Measurements from ENCODE around the gene NPC1. TPM values are rescaled to one million over a fixed set of nuclear protein-coding genes. Genes with fewer than 3 reads are reported as not detected.

The NPC1 gene
- total RNA-seq, 2 experiments from 2014 or later: 21.6 to 29.2 TPM

- Mint-ChIP-seq H3K27me3 (no peaks in the 10 kb centered on the region), H3K9me3 (ENCODE audit: low read depth) (no peaks in the 10 kb centered on the region), H3K27ac (no peak overlapping the region), H3K4me1 (peaks cover 12% of the 10 kb centered on the region), H3K4me3 (no peak overlapping the region), H3K36me3 (ENCODE audit: low read depth) (peaks cover 50% of the 10 kb centered on the region)
- ChIA-PET POLR2A (no interaction called here), CTCF (interaction anchor here (0.6 to 0.9 kb wide), 2 partner anchors 9 to 16 kb away, joined by 3 read pairs; no protein-coding TSS in a partner anchor)
- no peak for ATAC-seq
- intact Hi-C loops (cut with DNase I, micrococcal nuclease): no loop called here
- no peak for DNase-seq
Observed at GRCh38 chr18:23532848-23533247, 53.5 kb downstream of the NPC1 start.

GRCh38 chr18:23531912-23532311 lies 54.4 kb downstream of the NPC1 start:
- intact Hi-C loops (cut with DNase I, micrococcal nuclease): no loop called here
- no peak overlapping the region for H3K4me3 Mint-ChIP-seq
- no peak for ATAC-seq
- CTCF ChIA-PET: interaction anchor here (1.9 kb wide), 1 partner anchor 9 kb away, joined by 7 read pairs; no protein-coding TSS in a partner anchor
- H3K36me3 Mint-ChIP-seq (ENCODE audit: low read depth): peaks cover 49% of the 10 kb centered on the region
- DNase-seq: no peak
- H3K4me1 Mint-ChIP-seq: peaks cover 12% of the 10 kb centered on the region
- H3K27ac Mint-ChIP-seq: peak overlapping the region; percentile 23
- H3K27me3 Mint-ChIP-seq: no peaks in the 10 kb centered on the region
- no peaks in the 10 kb centered on the region for H3K9me3 Mint-ChIP-seq (ENCODE audit: low read depth)
- POLR2A ChIA-PET: interaction anchor here (0.6 to 0.8 kb wide), 2 partner anchors 10 to 30 kb away, joined by 3 read pairs; no protein-coding TSS in a partner anchor

DNA sequence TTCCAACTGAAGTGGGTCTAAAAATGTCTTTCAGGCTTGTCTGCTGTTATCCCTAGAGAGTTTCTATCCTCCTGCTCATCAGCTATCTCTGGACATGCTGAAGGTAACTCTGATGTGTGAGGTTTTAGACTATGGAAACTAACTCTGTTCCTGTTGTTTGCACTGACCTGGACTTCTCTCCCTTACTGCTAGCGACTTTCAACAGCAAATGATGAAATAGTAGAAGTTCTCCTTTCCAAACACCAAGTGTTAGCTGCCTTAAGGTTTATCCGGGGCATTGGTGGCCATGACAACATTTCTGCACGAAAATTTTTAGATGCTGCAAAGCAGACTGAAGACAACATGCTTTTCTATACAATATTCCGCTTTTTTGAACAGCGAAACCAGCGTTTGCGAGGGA lies 56.1 kb downstream of the NPC1 start:
- Mint-ChIP-seq H3K4me3 (no peak overlapping the region), H3K9me3 (ENCODE audit: low read depth) (no peaks in the 10 kb centered on the region), H3K4me1 (peaks cover 12% of the 10 kb centered on the region), H3K36me3 (ENCODE audit: low read depth) (peaks cover 45% of the 10 kb centered on the region), H3K27me3 (no peaks in the 10 kb centered on the region), H3K27ac (peak overlapping the region; percentile 8)
- intact Hi-C loops (cut with DNase I, micrococcal nuclease): no loop called here
- ChIA-PET POLR2A (interaction anchor here (0.5 to 0.8 kb wide), 2 partner anchors 55 to 88 kb away, joined by 3 to 10 read pairs; no protein-coding TSS in a partner anchor), CTCF (interaction anchor here (0.6 to 1.1 kb wide), 2 partner anchors 14 to 274 kb away, joined by 3 read pairs; no protein-coding TSS in a partner anchor)
- DNase-seq (no peak), ATAC-seq (no peak)

DNA sequence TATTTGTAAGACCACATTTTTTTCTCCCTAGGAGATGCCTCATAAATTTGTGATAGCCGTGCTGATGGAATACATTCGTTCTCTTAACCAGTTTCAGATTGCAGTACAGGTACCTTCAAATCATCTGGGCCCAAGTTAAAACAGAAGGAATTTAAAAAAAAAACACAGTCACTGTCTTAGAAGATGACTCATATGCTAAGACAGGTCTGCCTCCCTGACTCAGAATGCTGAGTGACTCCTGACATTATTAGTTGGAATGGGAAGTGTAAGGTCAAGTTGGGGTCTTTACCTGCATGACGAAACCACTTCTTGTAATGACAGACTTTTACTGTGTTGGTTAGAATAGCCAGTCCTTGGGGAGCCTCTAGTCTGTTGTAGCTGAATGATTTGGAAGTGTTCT lies 56.7 kb downstream of the NPC1 start:
- ATAC-seq: peak; percentile 91
- no peaks in the 10 kb centered on the region for H3K27me3 Mint-ChIP-seq
- ChIA-PET POLR2A (interaction anchor here (0.5 kb wide), 1 partner anchor 89 kb away, joined by 10 read pairs; no protein-coding TSS in a partner anchor), CTCF (interaction anchor here (0.6 to 1.1 kb wide), 2 partner anchors 14 to 273 kb away, joined by 3 read pairs; no protein-coding TSS in a partner anchor)
- peak overlapping the region; percentile 8 for H3K27ac Mint-ChIP-seq
- peak; percentile 15 for DNase-seq
- peaks cover 45% of the 10 kb centered on the region for H3K36me3 Mint-ChIP-seq (ENCODE audit: low read depth)
- intact Hi-C loops (cut with DNase I, micrococcal nuclease): no loop called here
- H3K4me3 Mint-ChIP-seq: no peak overlapping the region
- no peaks in the 10 kb centered on the region for H3K9me3 Mint-ChIP-seq (ENCODE audit: low read depth)
- peaks cover 12% of the 10 kb centered on the region for H3K4me1 Mint-ChIP-seq

- no peak for DNase-seq
- H3K27ac Mint-ChIP-seq: peak overlapping the region; percentile 8
- POLR2A ChIA-PET: no interaction called here
- H3K9me3 Mint-ChIP-seq (ENCODE audit: low read depth): no peaks in the 10 kb centered on the region
- no peaks in the 10 kb centered on the region for H3K27me3 Mint-ChIP-seq
- H3K4me1 Mint-ChIP-seq: peaks cover 14% of the 10 kb centered on the region
- ATAC-seq: no peak
- H3K4me3 Mint-ChIP-seq: no peak overlapping the region
- peaks cover 50% of the 10 kb centered on the region for H3K36me3 Mint-ChIP-seq (ENCODE audit: low read depth)
- intact Hi-C loops (cut with DNase I, micrococcal nuclease): no loop called here
- CTCF ChIA-PET: interaction anchor here (1.0 to 1.7 kb wide), 3 partner anchors 13 to 27 kb away, joined by 3 to 4 read pairs (median 3); no protein-coding TSS in a partner anchor
Observed at GRCh38 chr18:23528580-23529472, 57.5 kb downstream of the NPC1 start.

DNA sequence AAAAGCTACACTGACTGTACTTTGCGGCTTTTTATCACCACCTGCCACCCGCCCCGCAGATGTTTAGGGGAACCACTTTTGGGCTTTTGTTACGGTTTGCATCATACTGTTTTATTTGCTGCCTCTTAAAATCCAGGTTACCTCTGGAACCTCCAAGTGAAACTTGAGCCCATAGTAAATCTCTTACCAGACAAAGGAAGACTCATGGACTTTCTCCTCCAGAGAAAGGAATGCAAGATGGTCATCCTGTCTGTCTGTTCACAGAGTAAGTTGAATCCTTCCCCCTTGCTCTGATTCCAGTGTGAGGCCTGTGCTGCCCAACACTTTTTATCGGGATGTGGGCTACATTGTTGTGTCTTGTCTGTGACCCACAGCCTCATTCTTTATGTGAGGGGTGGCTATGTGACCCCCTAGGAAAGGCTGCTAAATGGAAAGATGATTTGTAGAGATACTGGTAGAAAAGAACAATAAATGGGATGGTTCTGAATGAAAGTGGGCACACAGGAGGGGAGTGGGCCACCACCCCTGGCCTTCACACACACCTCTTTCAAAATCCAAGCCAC lies 59.7 kb downstream of the NPC1 start:
- no peak overlapping the region for H3K4me3 Mint-ChIP-seq
- no peaks in the 10 kb centered on the region for H3K27me3 Mint-ChIP-seq
- H3K9me3 Mint-ChIP-seq (ENCODE audit: low read depth): no peaks in the 10 kb centered on the region
- DNase-seq: no peak
- ATAC-seq: no peak
- H3K4me1 Mint-ChIP-seq: peaks cover 18% of the 10 kb centered on the region
- ChIA-PET CTCF (interaction anchor here (1.0 kb wide), 1 partner anchor 11 kb away, joined by 6 read pairs; no protein-coding TSS in a partner anchor), POLR2A (no interaction called here)
- intact Hi-C loops (cut with DNase I, micrococcal nuclease): no loop called here
- H3K27ac Mint-ChIP-seq: no peak overlapping the region
- H3K36me3 Mint-ChIP-seq (ENCODE audit: low read depth): peaks cover 48% of the 10 kb centered on the region

DNA sequence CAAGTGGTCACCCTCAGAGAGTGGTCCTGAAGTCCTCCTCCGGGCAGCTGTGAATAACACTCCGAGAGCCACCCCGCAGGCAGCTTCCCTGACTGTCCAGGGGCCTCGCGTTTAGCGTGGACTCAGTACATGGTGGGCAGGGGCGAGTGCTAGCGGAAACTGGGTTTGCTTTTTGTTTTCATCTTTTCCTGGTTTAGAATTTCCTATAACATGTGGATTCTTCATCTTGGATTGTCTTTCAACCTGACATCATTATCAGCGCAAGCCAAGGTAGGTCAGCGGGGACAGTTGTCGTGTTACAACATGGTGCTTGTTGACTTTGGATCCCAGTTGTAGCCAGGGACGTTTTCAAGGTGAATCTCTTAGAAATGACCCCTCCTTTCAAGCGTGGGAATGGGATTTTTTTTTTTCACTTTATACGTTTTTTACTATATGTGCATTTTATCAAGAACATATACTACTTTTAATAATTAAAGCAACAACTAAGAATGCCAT lies 62.0 kb downstream of the NPC1 start:
- ATAC-seq: no peak
- no peak for DNase-seq
- ChIA-PET POLR2A (no interaction called here), CTCF (interaction anchor here (1.3 kb wide), 1 partner anchor 9 kb away, joined by 3 read pairs; no protein-coding TSS in a partner anchor)
- Mint-ChIP-seq H3K9me3 (ENCODE audit: low read depth) (no peaks in the 10 kb centered on the region), H3K4me3 (no peak overlapping the region), H3K27me3 (no peaks in the 10 kb centered on the region), H3K27ac (no peak overlapping the region), H3K36me3 (ENCODE audit: low read depth) (peaks cover 49% of the 10 kb centered on the region), H3K4me1 (peaks cover 7% of the 10 kb centered on the region)
- intact Hi-C loops (cut with DNase I, micrococcal nuclease): no loop called here

DNA sequence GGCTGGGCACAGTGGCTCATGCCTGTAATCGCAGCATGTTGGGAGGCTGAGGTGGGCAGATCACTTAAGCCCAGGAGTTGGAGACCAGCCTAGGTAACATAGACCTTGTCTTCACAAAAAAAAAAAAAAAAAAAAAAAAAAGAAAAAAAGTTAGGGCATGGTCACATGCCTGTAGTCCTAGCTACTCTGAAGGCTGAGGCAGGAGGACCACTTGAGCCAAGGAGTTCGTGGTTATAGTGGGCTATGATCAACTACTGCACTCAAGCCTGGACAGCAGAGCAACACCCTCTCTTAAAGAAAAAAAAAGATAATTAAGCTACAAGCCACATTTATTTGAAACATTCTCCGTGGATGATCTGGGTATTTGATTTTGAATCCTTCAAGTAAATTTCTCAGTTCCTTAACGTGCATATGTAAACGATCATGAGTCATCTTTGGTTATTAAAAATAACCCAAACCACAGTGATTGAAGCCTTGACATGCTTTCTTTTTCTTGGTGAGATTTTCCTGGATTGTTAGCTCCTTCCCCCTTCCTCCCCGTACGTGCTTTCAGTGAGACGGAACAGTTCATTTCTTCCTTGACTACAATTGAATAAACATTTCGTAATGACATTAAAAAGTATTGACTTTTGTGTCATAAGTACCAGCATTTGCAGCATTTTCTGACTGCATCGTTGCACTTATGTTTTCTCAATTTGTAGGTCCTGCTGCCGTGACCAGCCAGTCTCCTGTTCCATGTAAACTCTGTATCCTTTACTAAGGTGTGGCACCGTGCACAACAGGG lies 62.7 kb downstream of the NPC1 start:
- POLR2A ChIA-PET: no interaction called here

DNA sequence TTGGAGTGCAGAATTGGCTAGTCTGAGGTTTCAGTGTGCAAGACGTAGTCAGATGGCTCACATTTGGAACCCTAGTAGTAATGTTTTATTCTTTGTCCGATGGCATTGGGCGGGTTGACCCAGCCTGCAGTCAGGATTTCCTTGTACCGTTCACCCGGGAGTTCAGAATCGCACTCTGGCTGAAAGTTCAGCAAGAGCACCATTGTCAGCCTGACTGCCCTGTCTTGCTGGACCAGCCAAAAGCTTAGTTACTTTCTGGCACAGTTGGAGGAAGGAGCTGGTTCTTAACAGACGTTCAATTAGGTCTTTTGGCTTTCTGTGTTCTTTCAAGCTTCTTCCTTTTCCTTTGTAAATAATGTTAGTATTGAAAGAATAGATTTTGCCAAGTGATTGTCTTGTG lies 64.4 kb downstream of the NPC1 start:
- H3K36me3 Mint-ChIP-seq (ENCODE audit: low read depth): peaks cover 49% of the 10 kb centered on the region

More for the DNA sequence above, 62.7 kb downstream of the NPC1 start:
- no peak overlapping the region for H3K4me3 Mint-ChIP-seq
- CTCF ChIA-PET: interaction anchor here (0.7 to 1.6 kb wide), 4 partner anchors 9 to 17 kb away, joined by 3 to 7 read pairs (median 3); no protein-coding TSS in a partner anchor
- DNase-seq (no peak), ATAC-seq (peak; percentile 51)
- H3K27me3 Mint-ChIP-seq: no peaks in the 10 kb centered on the region
- H3K27ac Mint-ChIP-seq: peak overlapping the region; percentile 1
- H3K4me1 Mint-ChIP-seq: peaks cover 6% of the 10 kb centered on the region
- intact Hi-C loops (cut with DNase I, micrococcal nuclease): no loop called here
- no peaks in the 10 kb centered on the region for H3K9me3 Mint-ChIP-seq (ENCODE audit: low read depth)
- peaks cover 47% of the 10 kb centered on the region for H3K36me3 Mint-ChIP-seq (ENCODE audit: low read depth)

GRCh38 chr18:23521271-23521670 lies 65.0 kb downstream of the NPC1 start:
- H3K4me3 Mint-ChIP-seq: no peak overlapping the region
- intact Hi-C loops (cut with DNase I, micrococcal nuclease): no loop called here
- H3K36me3 Mint-ChIP-seq (ENCODE audit: low read depth): peaks cover 44% of the 10 kb centered on the region
- H3K9me3 Mint-ChIP-seq (ENCODE audit: low read depth): no peaks in the 10 kb centered on the region
- H3K27me3 Mint-ChIP-seq: no peaks in the 10 kb centered on the region
- ChIA-PET POLR2A (no interaction called here), CTCF (interaction anchor here (1.2 to 1.4 kb wide), 3 partner anchors 9 to 20 kb away, joined by 4 to 7 read pairs (median 5); no protein-coding TSS in a partner anchor)
- H3K27ac Mint-ChIP-seq: no peak overlapping the region
- H3K4me1 Mint-ChIP-seq: peaks cover 6% of the 10 kb centered on the region
- DNase-seq (no peak), ATAC-seq (no peak)

More for the DNA sequence above, 64.4 kb downstream of the NPC1 start:
- CTCF ChIA-PET: interaction anchor here (0.5 kb wide), 1 partner anchor 73 kb away, joined by 3 read pairs; no protein-coding TSS in a partner anchor
- POLR2A ChIA-PET: no interaction called here
- Mint-ChIP-seq H3K27me3 (no peaks in the 10 kb centered on the region), H3K4me3 (no peak overlapping the region), H3K9me3 (ENCODE audit: low read depth) (no peaks in the 10 kb centered on the region), H3K27ac (no peak overlapping the region), H3K4me1 (peaks cover 6% of the 10 kb centered on the region)
- ATAC-seq (no peak), DNase-seq (no peak)
- intact Hi-C loops (cut with DNase I, micrococcal nuclease): no loop called here
